HG03280 (cell line): ENCODE data around the gene GVQW3.
A peak's percentile ranks its signal among the peaks of the same experiment; 100 is the strongest.

Experiments
- ATAC-seq: cut with Tn5 transposase; IDR thresholded peaks from one replicate; pipeline ENCODE4 v1.9.1; 2021; ENCODE audit warnings: mild to moderate bottlenecking, moderate library complexity; ENCODE audit not compliant: unreplicated experiment

GVQW3 gene

DNA sequence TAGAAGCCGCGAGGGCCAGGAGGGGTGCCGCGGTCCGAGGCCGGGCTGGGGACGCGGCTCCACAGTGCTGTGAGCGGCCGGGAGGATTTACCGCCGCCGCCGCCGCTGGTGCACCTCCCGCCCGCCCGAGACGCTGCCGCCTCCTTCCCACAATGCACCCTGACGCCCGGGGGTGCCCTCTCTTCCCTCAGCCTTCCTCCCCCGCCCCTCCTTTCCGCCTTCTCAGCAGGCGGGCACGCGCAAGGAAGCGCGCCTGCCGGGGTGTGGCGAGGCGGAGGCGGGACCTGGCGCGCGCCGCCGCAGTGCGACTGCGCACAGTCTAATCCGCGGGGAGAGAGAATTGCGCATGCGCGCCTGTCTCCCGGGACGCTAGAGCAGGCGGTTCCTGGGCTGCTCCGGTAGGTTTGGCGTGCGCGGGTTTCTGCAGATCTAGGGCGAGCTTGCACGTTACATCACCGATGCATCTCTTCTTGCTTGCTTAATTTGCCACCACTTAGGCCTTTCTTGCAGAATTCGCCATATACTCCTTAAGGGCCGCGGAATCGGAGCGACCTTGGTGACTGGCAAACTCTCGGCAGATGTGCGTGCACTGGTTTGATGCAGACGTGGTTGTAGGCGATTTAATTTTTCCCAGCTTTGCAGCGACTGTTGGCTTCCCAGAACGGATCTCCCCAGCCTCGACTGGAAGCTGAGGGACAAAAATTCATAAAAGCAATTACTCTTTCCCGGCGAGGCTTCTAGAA is at the start of gene GVQW3, which contains the start of gene THAP12:
TSS of gene GVQW3 (plus strand) at position 347 of the 743 bp plus-strand sequence. CDS start 506 bp downstream, outside the sequence.
TSS of gene THAP12 (minus strand) at position 156 of the 743 bp plus-strand sequence. CDS start 296 bp downstream, outside the sequence.
- ATAC-seq: peak; percentile 82

DNA sequence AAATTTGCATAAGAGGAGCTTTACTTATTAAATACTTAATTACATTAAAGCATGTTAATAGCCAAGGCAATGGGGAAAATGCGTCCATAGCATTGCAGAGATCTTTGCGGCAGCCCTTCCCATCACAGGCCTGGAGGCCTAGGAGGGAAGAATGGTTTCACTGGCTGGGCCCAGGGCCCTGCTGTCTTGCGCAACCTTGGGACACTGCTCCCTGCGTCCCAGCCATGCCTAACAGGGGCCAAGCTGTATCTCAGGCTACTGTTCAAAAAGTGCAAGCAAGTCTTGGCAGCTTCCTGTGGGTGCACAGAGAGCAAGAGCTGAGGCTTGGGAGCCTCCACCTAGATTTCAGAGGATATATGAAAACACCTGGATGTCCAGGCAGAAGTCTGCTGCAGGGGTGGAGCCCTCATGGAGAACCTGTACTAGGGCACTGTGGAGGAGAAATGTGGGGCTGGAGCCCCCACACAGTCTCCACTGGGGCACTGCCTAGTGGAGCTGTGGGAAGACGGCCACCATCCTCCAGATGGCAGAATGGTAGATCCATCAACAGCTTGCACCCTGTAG is 46.2 kb upstream of the GVQW3 start:
- no peak for ATAC-seq

DNA sequence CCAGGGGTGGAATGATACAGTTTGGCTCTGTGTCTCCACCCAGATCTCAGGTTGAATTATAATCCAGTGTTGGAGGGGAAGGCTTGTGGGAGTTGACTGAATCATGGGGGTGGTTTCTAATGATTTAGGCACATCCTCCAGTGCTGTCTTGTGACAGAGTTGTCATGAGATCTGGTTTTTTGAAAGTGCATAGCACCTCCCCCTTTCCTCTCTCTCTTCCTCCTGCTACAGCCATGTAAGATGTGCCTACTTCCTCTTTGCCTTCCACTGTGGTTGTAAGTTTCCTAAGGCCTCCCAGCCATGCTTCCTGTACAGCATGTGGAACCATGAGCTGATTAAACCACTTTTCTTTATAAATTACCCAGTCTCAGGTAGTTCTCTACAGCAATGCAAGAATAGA is 45.3 kb upstream of the GVQW3 start:
- ATAC-seq: no peak

DNA sequence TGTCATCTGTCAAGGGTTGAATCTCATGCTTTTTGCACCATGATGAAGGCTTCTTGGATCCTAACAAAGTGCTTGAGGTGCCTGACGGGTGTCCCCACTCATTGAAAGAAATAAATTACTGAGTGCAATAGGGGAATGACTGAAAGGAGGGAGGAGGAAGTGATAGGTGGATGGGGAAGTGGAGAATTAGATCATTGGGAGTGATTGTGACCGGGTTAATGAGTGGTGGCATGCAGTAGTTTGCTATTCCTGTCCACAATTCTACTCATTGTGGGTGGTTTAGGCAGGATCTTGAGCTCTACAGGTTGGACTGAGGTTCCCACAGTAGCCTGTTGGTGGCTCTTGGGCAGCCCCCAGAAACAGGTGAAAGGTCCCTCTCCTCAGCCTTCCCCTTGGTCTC is 44.5 kb upstream of the GVQW3 start:
- no peak for ATAC-seq

DNA sequence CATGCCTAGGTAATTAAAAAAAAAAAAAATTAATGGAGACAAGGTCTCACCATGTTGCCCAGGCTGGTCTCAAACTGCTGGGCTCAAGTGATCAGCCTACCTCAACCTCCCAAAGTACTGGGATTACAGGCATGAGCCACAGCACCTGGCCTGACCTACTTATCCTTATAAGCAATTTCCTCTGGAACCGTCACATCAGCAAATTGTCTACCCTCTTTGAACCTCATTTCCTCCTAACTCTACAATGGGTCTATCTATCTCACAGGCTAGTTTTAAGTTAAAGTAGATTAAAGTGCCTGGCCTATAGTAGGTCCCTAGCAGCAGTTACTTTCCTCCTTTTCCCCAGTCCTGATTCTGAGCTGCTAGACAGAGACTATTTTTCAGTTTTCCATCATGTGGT is 43.7 kb upstream of the GVQW3 start:
- ATAC-seq: no peak

DNA sequence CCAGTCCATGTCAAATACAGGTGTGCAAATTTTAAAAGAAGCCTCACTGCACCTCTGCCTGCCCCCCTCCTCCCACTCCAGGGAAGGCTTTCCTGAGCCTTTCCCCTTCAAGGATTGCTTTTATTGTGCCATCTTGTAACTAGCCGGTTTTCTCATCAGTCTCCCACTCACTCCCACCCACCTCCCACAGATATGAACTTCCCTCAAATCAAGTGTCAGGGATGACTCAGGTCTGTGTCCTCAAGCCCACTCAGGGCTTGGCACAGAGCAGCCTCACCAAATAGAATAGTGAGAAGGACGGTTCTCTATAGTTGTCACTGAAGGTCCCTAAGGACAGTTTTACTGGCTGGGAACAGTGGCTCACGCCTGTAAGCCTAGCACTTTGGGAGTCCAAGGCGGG is 43.2 kb upstream of the GVQW3 start:
- ATAC-seq: no peak

DNA sequence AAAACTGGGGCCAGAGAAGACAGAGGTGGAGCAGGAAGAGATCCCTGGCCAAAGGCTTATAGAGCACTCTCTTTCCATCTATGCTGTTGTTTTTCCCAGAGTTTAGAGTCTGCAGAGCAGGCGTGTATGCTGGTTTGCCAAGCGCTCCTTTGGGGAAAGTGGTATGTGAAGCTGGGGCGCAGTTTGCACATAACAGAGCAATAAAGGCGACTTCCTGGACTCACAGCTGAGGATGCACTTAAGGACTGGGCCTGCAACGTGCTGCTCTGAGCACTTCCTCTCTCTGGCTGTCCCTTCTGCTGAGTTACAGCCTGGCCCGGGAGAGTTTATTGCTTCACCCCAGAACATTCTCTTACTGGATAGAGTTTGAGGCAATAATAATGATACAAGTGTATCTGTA is 41.9 kb upstream of the GVQW3 start:
- no peak for ATAC-seq

DNA sequence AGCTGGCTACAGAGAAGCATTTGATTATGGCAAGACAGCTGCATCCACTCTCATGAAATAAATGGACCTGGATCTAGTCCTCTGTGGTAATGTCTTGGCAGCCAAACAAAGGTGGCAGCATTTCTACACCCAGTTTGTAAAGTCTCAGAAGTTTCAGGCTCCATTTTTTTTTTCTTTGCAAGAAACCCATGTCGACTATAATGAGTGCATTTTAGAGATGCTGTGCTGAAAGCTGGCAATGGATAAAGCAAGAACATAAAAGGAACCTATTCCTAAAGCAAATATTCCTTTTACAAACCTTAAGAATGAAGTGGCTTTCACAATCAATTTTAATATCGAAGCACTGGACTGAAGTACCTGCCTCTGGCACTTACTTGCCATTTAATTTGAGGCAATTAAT is 33.7 kb upstream of the GVQW3 start:
- ATAC-seq: no peak

DNA sequence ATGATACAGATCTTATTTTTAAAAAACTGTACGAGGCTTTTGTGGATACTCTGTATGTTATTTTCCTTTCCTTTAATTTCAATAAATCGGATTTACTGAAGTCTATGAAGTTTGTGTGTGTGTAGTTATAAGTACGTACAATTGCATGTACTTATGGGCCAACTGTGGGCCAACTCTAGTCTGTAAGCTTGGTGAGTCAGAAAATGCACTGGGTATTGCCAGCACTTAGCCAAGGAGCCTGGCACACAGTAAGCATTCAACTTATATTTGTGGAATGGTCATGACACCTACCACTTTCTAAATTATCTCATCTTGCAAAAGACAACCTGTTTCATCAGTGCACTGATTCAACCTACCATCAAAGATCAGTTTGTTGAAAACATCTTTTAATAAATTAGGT is 32.8 kb upstream of the GVQW3 start:
- ATAC-seq: no peak

DNA sequence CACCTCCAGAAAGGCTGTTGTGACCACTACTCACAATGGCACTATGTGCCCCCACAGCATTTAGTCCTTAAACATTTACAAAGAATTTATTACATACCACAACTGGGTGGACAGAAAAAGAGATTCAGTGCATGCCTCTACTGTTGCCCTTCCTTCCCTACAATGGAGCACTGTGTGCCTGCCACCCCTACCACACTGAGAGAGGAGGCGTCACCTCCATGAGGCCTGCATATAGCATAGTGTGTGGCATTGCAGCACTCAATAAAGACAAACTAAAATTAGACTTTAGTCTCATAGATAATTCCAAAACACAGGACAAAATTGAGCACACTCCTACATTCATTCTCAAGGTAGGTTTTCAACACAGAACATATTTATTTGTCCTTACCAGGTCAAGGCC is 26.0 kb upstream of the GVQW3 start:
- no peak for ATAC-seq

DNA sequence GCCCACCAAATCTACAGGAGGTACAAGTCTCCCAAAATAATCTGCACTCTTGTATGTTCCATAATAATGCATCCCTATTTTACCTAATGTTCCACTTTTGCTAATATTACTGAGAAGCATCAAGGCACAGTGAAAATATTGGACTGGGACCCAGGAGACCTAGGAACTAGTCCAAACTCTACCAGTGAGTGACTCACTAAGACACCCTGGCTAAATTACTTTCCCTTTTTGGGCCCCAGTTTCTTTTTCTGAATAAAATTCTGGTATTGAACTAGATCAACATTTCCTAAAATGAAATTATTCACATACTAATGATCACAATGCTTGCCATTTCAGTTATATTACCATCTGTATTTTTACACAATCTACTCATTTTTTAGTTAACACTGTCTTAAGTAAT is 19.7 kb upstream of the GVQW3 start:
- no peak for ATAC-seq

DNA sequence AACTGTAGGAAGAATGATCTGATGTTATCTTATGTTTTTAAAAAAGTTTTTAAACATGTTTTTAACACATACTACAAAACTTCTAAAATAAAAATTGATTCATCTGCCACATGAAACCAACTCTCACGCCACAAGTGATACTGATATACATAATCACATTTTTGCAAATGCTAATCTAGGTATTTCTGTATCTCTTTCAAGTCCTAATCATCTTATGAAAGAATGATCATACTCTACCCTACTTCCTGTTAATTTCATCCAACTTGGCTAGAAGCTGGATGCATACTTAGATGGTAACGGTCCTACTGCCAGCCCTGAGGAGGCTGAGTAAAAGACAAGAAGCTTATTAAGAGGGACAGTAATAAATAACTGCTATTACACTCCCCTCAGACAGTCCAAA is 19.3 kb upstream of the GVQW3 start:
- no peak for ATAC-seq

DNA sequence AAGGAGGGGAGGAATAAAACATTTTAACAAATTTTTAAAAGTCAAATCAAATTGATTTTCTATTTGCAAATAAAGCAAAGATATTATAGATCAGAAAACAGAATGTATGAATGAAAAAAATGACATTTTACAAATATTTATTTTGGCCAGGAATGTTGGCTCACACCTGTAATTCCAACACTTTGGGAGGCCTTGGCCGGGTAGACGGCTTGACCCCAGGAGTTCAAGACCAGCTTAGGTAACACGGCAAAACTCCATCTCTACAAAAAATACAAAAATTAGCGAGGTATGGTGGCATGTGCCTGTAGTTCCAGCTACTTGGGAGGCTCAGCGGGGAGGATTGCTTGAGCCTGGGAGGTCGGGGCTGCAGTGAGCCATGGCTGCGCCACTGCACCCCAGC is 18.4 kb upstream of the GVQW3 start:
- no peak for ATAC-seq

DNA sequence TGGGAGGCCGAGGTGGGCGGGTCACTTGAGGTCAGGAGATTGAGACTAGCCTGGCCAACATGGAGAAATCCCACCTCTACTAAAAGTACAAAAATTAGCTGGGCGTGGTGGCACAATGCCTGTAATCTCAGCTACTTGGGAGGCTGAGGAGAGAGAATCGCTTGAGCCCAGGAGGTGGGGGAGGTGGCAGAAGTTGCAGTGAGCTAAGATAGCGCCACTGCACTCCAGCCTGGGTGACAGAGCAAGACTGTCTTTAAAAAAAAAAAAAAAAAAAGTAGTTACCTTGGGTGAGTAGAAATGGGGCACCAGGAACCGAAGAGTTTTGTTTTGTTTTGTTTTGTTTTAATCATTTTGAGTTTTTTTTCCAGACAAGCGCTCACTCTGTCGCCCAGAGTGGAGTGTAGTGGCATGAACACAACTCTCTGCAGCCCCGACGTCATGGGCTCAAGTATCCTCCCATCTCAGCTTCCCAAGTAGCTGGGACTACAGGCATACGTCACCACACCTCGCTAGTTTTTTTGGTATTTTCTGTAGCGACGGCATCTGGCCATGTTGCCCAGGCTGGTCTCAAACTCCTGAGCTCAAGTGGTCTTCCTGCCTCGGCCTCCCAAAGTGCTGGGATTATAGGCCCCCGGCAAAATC is 16.0 kb upstream of the GVQW3 start:
- no peak for ATAC-seq

DNA sequence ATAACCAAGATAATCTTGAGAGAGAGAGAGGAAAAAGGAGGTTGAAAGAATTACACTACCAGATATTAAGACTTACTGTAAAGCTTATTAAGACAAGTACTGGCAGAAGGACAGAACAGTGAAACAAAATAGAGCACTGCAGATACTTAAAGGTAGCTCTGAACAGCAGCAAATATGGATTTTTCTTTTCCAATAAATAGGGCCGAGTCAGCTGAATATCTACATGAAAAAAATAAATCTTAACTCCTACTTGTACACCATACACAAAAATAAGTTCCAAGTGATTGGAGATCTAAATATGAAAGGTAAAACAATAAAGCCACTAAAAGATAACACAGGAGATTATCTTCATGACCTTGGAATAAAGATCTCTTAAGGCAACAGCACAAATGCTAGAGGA is 12.6 kb upstream of the GVQW3 start:
- no peak for ATAC-seq

DNA sequence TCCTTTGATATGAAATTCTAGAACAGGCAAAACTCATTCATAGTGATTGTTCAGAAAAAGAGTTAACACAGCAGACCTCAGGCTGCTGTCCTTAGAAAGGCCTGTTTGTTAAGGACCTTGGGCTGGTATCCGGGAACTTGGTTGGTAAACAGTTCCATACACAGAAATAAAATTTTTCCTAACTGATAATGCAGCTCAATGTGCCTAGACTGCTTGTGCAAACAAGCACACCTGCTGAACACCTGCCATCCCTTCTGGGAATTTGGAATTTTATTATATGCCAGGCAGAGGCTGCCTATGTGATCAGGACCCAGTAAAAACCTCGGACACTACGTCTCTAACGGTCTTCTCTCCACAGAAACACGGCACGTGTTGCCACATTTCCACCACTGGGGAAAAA is 11.7 kb upstream of the GVQW3 start:
- no peak for ATAC-seq

DNA sequence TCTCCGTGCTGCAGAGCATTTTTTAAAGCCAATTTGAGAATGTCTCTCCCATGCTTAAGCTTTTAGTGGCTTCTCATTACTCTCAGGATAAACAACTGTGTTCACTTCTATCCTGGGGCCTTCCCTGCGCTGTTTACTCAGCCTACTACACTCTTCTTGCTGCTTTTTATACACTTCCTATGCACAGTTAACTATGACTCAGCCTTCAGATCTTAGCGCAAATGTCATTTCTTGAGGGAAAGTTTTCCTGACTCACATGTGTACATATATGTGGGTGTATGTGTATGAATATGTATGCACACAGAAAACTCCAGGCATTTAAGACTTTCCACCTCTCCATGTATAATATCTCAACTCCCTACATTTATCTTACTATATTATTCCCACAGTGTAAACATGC is 10.0 kb upstream of the GVQW3 start:
- no peak for ATAC-seq

DNA sequence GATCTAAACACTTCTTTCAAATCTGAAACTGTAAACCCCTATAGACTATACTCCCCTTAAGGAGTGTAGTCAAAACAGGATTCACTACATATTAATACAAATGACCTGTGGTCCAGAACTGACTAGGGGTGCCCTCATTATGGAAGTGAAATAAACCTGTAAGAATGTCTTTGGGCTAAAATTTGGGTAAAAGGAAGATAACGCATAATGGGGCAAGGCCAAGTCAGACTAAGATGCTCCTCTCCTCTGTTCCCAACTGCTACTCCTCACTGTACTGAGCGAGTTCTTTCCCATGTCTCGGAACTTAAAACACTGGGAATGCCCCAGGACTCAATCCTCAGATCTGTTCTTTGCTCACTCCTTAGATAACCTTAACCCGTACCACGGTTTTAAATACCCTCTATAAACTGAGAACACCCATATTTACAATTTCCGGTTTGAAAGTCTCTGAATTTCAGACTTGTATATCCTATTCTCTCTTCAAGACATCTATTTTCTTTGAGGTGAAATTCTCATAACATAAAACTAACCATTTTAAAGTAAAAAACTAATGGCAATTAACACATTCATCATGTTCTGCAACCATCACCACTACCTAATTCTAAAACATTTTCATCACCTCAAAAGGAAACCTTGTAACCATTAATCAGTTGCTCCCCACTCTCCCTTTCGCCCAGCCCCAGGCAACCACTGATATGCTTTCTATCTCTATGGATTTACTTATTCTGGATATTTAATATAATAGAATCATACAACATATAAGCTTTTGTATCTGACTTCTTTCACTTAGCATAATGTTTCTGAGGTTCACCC is 4.2 kb upstream of the GVQW3 start:
- no peak for ATAC-seq

DNA sequence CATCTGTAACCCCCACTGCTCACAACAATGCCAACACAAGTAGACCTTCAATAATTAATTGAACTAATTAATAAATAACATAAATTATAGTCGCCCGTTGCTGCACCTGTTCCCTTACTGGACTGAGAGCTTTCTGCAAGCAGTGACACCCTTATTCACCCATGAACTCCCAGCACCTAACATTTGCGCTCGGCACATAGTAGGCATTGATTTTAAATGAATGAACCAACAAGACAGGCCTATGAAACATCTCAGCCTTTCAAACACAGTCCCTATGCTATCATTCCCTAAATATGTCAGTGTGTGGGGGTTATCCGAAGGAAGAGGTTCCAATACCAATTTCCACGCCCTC is 1.3 kb upstream of the GVQW3 start:
- no peak for ATAC-seq

DNA sequence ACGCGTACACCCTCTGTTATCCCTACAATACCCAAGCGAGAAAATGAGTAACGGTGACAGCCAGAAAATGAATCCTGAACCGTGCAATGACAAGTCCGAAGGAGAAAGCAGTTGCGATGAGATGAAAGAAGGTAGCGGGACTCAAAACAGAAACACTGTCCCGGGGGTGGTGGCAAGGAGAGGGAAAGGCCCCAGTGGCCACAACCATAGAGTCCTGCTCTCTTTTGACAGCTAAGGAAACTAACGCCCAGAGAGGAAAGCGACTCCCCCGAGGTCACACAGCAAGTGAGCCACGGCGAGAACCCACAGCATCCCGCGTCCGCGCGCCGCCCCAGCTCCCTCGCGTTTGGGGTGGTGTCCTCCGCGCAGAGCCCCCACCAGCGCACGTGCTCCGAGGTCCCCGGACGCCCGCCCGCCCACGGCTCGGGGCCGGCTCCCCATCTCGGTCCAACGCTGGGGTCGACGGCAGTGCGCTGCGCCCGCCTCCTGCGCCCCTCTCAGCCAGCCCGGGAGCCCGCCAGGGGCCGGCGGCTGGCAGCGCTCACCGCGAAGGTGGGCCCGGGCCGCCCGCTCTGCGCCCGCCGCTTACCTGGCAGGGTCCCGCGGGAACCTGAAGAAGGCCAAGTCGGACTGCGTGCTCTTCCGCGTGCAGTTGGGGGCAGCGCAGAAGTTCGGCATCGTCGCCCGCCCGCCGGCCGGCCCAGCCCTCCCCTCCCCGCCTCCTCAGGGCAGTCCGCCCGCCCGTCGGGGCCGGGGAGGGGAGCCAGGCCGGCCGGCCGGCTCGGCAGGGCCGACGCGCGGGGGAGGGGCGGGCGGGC is 755 bp upstream of the GVQW3 start:
- ATAC-seq: no peak

DNA sequence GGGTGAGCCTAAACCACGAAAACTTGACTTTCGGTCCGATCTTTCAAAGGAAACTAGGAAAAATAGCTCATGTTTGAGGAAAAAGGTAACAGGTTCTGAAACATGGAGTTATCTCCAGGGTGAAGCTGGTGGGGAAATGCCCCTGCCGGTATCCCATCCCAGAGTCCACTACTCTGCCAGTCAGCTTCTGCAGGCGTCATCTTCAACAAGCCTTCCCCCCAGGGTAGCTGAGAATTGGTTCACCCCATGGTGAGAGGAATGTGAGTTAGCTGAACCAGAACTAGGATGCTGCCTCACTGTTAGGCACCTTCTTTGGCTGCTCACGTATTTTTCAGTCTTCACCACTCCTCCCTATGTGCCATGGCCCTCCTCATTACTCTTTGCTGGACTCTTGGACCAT is 1.1 kb downstream of the GVQW3 start:
- ATAC-seq: no peak
